Cardiac fibroblast (primary cell): Measurements from ENCODE around the gene PLCB4.

Experiments
- DNase-seq, 2 donors: peaks; one replicate each; pipeline versions ENCODE4 v3.0.0 to v3.0.0-alpha.2; 2010; ENCODE audit warnings: low read depth in 2 of 2
- H3K4me3 ChIP-seq, 2 donors: replicated peaks in 1 of 2; 1 replicate in 1 of 2; 2 replicates in 1 of 2; pipeline ENCODE4 v1.5.1; 2011; ENCODE audit warnings: low read depth in 2 of 2, low read length in 2 of 2, mild to moderate bottlenecking in 2 of 2, moderate library complexity in 1 of 2
- CTCF ChIP-seq: IDR thresholded peaks from one replicate; pipeline ENCODE4 v1.5.1; 2011; ENCODE audit warnings: low read depth, mild to moderate bottlenecking, low read length, inconsistent platforms

PLCB4 gene

GRCh38 chr20:9474835-9475415 is 406.0 kb downstream of the PLCB4 start:
- DNase-seq: peak in 1 of 2 donors; percentile 14
- TF ChIP-seq CTCF: no peak
- H3K4me3 ChIP-seq: no peak overlapping the region

- DNase-seq: no peak
- TF ChIP-seq CTCF: no peak
- no peak overlapping the region for H3K4me3 ChIP-seq
Measured at GRCh38 chr20:9475456-9475855, 406.6 kb downstream of the PLCB4 start.

- no peak overlapping the region for H3K4me3 ChIP-seq
- no peak for TF ChIP-seq CTCF
- no peak for DNase-seq
Measured at GRCh38 chr20:9476174-9476573, 407.3 kb downstream of the PLCB4 start.

- DNase-seq: no peak
- TF ChIP-seq CTCF: no peak
- H3K4me3 ChIP-seq: no peak overlapping the region
Measured at GRCh38 chr20:9476637-9477036, 407.8 kb downstream of the PLCB4 start.

GRCh38 chr20:9478771-9479170 is 409.9 kb downstream of the PLCB4 start:
- no peak for DNase-seq
- no peak overlapping the region for H3K4me3 ChIP-seq
- no peak for TF ChIP-seq CTCF

- no peak overlapping the region for H3K4me3 ChIP-seq
- no peak for DNase-seq
- no peak for TF ChIP-seq CTCF
Measured at GRCh38 chr20:9480066-9480465, 411.2 kb downstream of the PLCB4 start.

- no peak for TF ChIP-seq CTCF
- H3K4me3 ChIP-seq: no peak overlapping the region
- DNase-seq: no peak
Measured at GRCh38 chr20:9482180-9482579, 413.3 kb downstream of the PLCB4 start.
